GM20431 (cell line): ENCODE measurements around the gene CELF1.
"Not testable (repeated sequence)": the region's sequence is repeated elsewhere in the genome, so short reads cannot be mapped to it uniquely, and the experiment has no call there.

ENCODE experiments used
- in situ Hi-C: fragments of 300-500 bp; cut with MseI, MboI; formaldehyde crosslinking; loops from one replicate; pipeline ENCODE4 v1.15.0; 2020; ENCODE audit warnings: low sequenced_read_pairs; ENCODE audit not compliant: unreplicated experiment

Gene CELF1

DNA sequence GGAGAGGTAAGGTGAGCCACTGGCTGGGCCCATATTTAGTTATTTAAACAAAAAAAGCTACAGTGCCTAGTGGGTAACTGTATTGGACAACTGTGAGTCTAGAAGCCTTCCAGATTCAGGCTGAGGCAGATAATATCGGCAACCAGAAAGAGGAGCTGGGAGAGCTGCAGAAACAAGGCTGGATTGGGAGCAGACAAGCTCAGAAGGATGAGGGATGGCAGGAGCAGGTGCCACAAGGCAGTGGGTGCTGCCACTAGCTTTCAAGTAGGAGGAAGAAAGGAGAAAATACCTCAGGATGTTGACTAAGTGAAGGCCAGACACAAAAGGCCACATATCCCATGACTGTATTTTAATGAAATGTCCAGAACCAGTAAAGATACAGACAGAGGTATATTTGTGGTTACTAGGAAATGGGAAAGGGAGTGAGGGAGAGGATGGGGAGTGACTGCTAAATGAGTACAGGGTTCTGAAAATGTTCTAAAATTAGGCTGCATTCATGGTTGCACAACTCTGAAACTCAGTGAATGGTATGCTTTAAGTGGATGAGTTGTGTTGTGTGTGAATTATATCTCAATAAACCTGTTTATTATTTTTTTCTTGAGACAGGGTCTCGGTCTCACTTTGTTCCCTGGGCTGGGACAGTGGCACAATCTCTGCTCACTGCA lies 92.2 kb downstream of the CELF1 start:
- in situ Hi-C loops = no loop called here

DNA sequence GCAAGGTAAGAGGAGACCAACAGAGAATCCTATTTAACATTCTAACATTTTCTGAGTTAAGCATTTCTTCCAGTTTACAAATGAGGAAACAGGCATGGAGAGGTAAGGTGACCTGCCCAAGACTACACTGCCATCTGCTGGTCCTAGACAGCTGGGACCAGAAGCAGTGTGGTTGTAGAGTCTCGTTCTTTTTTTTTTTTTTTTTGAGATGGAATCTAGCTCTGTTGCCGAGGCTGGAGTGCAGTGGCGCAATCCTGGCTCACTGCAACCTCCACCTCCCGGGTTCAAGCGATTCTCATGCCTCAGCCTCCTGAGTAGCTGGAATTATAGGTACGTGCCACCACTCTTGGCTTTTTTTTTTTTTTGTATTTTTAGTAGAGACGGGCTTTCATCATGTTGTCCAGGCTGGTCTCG lies 98.7 kb downstream of the CELF1 start:
- in situ Hi-C loops = not testable (repeated sequence)

DNA sequence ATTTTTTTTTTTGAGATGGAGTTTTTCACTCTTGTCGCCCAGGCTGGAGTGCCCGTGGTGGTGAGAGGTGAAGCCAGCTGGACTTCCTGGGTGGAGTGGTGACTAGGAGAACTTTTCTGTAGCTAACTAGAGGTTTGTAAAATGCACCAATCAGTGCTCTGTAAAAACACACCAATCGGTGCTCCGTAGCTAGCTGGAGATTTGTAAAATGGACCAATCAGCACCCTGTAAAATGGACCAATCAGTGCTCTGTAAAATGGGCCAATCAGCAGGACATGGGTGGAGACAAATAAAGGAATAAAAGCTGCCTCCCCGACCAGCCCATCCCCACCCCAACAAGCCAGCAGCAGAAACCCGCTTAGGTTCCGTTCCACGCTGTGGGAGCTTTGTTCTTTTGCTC lies 99.6 kb downstream of the CELF1 start:
- in situ Hi-C loops = no loop called here

DNA sequence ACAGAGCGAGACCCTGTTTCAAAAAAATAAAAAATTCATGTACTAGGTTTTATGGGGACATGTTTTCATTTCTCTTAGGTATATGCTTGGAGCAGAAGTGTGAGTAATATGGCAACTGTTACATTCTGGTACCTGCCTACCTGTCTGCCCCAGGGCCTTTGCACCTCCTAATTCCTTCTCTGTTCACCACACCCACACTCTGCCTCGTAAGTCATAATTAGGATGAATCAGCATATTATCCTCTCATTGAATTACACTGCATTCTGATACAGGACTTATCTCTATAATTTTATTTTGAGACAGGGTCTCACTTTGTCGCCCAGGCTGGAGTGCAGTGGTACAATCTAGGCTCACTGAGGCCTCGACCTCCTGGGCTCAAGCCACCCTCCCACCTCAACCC lies 100.9 kb downstream of the CELF1 start:
- in situ Hi-C loops = no loop called here

DNA sequence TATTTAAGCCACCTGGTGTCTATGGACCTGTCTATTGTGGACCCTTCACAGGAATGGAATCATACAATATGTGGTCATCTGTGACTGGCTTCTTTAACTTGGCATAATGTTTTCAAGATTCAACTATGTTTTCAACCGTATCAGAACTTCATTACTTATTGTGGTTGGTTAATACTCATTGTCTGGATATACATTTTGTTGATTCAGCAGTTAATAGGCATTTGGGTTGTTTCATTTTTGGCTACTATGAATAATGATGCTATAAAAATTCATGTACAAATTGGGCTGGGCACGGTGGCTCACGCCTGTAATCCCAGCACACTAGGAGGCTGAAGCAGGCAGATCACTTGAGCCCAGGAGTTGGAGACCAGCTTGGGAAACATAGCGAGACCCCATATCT lies 101.5 kb downstream of the CELF1 start:
- in situ Hi-C loops = no loop called here

DNA sequence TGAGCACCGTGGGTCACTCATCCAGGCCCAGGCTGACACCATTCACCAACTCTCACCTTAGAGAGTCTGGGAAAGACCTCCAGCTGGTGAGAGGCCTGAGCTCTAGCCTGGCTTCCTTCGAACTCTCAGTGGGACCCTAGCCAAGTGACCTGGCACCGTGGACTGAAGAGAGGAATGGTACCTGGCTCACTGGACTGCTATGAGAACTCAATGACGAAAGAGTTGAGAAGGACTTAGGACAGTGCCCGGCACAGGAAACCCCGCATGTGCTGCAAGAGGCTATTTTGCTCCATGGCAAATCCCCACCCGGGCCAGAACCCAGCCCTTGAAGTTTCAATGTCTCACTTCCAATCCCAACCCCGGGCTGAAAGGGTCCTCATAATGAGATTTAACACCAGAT lies 103.4 kb downstream of the CELF1 start:
- in situ Hi-C loops = no loop called here

DNA sequence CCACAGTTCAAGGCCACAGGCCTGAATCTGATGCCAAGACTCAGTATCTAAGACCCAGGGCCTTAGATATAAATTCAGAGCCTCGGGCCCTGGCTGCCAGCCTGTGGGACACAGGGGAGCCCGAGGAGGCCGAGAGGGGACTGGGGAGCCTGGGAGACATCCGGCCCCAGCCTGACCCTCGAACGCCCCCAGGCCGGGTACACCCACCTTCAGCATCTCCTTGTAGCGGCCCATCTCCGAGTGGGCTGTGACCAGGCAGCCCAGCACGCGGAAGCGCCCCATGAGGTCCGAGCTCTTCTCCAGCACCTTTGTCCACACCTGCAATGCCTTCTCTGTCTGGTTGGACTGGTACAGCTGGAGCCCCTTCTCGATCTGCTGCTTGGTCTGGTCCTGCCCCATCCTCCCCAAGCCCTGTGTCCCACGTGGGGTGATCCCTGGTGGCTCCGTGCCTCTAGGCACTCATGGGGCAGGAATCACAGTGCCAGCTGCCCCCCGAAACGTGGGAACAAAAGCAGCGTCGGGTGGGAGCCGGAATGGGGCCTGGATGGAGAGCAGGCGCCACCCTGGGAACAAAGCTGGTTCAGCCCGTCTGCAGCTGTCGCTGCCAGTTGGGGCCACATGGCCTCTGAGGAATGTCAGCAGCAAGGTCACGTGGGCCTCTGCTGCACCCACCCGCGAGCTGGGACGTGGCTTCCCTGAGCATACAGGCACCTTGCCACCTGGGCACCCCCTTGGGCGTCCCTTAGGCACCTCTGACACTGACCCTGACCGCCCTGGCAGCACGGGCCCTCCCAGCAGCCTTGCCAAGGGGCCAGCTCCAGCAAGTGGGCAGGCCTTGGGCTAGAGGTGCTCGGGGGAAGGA lies 104.1 kb downstream of the CELF1 start, which contains the start of gene RAPSN:
Gene RAPSN (minus strand): TSS at position 571 of the 862 bp plus-strand sequence. CDS start 172 bp downstream, at position 399.
- in situ Hi-C loops = no loop called here

DNA sequence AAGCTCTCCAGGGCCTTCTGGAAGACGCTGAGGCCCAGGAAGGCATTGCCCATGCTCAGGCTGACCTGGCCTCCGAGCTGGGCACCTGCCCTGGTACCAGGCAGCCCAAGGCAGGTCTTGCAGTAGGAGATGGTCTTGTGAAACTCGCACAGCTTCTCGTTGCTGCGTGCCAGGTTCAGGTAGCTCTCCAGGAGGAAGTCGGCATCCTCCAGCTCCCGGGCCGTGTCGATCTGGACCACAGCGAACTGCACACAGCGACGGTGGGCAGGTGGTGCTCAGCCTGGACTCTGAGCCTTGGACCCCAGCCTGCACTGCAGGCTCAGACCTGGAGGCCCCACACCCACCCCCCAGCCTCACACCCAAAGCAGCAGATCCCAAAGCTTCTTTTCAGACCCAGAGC lies 105.0 kb downstream of the CELF1 start:
- in situ Hi-C loops = no loop called here

DNA sequence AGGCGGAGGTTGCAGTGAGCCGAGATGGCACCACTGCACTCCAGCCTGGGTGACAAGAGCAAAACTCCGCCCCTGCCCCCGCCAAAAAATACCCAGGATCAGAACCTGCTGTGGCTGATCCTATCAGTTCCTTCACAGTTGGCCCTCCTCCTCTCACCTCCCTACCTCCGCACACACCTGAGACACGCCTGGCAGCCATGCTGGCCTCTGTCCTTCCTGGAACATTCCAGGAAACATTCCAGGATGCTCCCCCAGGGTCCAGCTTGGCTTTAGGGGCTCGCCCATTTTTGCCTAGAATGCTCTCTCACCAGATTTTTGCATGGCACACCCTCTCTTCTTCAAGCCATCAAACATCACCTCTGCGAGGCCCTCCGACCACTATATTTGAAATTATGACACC lies 106.1 kb downstream of the CELF1 start:
- in situ Hi-C loops = no loop called here

DNA sequence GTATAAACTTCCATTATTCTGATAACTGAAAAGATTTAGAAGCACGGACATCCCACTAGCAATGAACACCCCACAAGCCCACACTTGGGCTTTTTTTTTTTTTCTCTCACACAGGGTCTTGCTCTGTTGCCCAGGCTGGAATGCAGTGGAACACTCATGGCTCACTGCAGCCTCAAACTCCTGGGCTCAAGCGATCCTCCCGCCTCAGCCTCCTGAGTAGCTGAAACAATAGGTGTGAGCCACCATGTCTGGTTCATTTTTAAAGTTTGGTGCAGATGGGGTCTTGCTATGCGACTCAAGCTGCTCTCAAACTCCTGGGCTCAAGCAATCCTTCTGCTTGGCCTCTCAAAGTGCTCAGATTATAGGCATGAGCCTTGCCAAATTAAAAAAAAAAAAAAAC lies 107.1 kb downstream of the CELF1 start:
- in situ Hi-C loops = no loop called here

DNA sequence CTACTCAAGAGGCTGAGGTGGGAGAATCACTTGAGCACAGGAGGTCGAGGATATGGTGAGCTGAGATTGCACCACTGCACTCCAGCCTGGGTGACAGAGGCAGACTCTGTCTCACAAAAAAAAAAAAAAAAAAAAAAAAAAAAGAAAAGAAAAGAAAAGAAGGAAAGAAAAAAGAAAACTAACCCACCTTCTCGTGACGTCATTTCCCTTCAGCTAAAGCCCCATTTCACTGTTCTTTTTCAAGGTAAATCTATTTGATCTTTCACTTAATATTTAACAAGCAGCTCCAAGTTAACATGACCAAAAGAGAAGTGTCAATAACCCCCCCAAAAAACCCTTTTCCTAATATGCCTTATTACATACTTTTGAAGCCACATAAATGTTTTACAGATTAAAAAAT lies 109.1 kb downstream of the CELF1 start:
- in situ Hi-C loops = no loop called here

DNA sequence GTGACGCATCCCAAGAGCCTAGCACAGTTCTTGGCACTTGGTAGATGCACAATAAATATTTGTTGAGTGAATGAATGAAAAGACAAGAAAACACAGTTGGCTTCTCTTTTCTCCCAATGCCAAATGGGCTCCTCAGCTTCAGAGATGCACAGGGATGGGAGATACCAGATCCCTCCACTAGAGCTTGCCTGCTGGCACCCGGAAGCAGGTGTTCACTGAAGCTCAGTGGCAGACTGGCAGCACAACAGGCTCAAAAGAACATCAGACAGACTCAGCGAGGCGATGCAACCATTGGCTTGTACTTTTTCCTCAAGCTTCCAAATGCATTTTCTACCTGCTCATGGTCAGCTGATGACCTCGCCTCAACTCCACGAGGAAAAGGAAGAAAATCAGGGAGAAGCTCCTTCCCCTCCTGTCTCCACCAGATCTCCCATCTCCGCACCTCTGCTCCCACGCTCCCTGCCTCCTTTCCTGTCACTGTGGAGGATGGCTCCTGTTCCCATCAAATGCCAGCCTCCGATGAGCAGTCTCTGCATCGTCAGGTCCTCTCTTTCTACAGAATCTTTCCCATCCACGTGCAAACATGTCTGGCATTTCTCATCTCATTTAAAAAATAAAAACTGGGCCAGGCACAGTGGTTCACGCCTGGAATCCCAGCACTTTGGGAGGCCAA lies 109.8 kb downstream of the CELF1 start:
- in situ Hi-C loops = no loop called here

DNA sequence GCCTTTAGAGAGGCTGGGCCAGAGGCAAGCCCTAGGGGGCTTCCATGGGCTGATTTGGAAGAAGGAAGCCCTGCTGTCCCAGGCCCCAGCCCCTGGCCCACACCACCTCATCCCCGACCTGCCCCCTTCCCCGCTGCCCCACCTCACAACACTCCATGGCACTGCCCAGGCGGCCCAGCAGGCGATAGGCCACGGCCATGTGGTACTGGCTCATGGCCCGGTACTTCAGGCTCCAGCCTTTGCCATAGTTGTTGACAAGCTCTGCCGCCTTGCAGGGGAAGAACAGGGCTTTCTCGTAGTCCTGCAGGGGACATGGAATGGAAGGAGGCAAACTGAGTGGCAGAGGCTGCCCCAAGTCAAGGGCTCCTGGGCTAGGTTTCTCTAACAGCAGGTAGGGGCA lies 110.4 kb downstream of the CELF1 start:
- in situ Hi-C loops = no loop called here

DNA sequence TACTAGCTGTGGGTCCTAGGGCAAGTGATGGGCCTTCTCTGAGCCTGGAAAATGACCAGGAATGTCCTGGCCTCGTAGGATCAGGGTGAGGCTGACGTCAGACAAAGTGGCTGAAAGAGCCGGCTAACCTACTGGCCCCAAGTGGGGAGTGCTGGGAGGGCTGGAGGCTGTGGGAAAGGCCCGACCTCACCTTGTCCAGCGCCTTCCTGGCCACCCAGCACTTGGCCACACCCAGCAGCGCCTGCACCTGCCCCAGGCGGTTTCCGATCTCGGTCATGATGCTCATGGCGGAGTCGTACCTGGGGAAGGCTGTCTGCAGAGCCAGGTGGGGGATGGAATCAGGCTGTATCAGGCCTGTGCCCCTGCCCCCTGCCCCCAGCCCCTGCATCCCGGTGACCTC lies 111.5 kb downstream of the CELF1 start:
- in situ Hi-C loops = no loop called here

DNA sequence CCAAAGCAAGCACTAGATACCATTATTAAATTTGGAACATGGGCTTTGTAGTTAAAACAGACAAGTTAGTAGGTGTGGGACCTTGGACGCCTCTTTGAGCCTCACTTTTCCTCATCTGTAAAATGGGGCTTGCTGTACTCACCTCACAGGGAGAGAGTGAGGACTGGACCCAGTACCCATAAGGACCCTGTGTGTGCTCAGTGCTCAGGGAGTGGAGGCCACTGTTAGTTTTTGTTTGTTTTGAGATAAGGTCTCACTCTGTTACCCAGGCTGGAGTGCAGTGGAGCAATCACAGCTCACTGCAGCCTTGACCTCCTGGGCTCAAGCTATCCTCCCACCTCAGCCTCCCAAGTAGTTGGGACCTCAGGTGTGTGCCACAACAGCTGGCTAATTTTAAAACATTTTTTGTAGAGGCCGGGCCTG lies 112.9 kb downstream of the CELF1 start:
- in situ Hi-C loops = no loop called here

DNA sequence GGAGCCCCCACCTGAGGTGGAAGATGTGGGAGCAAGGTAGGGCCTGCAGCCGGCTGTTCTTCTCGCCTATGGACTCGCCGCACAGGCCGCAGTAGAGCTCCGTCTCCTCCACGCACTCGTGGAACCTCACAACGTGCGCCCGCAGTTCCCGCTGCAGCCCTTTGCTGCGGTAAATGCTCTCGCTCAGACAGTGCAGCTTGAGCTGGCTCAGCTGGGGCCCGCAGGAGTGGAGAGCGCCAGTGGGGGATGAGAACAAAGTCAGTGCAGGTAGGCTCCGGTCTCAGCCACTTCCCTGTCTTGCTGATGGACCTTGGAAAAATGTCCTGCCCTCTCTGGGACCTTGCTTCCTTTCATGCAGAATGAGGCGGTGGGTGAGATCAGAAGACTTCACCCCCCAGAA lies 114.2 kb downstream of the CELF1 start:
- in situ Hi-C loops = no loop called here

DNA sequence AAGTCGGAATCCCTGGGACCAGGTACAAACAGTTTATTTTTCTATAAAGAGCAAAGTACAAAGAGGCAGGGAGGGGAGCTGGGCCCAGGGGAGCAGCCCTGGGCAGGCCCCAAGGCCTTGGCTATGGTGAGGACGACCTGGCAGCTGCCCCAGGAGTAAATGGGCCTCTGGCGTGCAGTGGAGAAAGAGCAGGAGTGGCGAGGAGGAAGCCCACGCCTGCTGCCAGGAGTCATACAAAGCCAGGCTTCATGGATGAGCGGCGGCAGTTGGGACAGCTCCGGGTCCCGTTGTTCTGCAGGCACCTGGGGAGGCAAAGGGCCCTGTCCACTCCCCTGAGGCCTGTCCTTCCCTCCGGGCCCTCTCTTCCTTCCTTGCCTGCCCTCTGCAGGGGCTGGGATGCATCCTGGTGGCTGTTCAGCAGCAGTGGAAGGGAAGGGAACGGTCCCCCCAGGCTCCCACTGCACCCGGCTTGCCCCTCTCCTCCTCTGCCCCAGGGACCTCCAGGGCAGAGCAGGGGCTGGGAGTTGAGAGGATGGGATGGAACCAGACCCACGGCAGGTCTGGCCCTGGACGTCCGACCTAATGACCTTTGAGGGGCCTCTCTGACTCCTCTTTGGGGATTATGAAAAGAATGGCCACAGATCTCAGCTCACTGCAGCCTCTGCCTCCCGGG lies 115.0 kb downstream of the CELF1 start:
- in situ Hi-C loops = no loop called here

DNA sequence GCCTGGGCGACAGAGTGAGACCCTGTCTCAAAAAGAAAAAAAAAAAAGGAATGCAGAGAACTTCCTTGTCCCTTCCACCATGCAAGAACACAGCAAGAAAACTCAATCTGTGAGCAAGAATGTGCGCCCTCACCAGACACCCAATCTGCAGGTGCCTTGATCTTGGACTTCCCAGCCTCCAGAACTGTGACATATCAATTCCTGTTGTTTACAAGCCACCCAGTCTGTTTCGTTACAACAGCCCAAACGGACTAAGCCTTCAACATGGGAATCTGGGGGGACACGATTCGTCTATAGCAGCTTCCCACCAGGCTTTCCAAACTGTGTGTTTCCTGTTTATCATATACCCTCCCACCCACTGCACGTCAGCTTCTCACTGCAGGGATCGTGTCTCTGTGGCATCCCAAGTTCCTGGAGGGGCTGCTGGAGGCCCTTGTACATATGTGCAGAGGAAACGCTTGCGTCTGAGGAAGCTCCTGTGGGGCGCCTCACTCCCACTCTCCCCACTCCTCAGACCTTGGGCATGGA lies 115.7 kb downstream of the CELF1 start:
- in situ Hi-C loops = no loop called here

DNA sequence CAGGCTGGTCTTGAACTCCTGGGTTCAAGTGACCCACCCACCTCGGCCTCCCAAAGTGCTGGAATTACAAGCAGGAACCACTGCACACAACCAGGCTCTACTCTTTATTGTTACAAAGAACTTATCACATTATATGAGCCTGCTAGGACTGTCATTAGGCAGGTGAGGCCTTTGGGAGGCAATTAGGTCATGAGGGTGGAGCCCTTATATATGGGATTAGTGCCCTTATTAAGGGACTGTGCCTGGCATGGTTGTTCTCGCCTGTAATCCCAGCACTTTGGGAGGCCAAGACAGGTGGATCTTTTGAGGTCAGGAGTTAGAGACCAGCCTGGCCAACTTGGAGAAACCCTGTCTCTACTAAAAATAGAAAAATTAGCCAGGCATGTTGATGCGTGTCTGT lies 116.2 kb downstream of the CELF1 start:
- in situ Hi-C loops = no loop called here

DNA sequence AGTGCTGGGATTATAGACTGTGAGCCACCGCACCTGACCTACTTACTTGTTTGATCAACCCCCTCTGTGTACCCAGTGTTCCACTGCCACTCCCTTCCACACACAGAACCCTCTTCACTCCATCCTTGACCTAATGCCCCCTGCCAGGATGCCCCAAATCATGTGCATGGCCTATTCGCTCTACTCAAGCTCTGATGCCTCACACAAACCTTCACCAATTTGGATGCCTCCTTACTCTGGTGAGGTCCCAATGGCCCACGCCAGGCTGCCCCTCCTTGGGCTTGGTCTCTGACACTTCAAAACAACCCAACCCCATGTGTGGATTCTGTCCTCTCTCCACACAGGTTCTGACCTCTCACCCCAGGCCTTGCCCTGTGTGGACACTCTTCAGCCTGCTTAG lies 117.2 kb downstream of the CELF1 start:
- in situ Hi-C loops = no loop called here
